ENCODE results near the gene PNKD. TPM values are rescaled to one million over a fixed set of nuclear protein-coding genes. Genes with fewer than 3 reads are reported as not detected.

The PNKD gene
- total and polyA plus RNA-seq, 10 of the 15 experiments (the other 5 are each of a cell fraction or from before 2014, with no cell fraction given) = 27.2 to 106 (median 61.3) TPM

DNA sequence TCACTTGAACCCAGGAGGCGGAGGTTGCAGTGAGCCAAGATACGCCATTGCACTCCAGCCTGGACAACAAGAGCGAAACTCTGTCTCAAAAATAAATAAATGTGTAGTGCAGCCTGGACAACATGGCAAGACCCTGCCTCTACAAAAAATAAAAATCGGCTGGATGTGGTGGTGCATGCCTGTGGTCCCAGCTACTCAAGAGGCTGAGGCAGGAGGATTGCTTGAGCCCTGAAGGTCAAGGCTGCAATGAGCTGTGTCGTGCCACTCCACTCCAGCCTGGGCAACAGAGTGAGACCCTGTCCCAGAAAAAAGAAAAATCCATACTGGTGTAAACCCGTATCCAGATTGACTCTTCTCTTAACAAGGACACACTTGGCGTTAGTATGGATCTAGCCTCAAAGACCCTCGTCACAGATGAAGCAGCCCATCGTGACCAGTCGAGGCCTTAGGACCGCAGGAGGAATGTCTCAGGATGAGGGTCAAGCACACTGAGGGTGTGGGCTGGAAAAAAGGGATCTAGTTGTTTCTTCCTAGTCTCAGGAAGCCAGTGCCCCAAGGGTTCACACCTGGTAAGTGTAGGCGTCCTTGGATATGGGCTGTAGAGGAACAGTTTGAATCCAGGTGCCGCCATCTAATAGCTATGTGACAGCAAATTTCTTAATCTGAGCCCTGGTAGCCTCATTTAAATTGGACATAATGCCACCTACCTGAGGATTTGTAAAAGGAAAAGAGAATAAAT, 13.5 kb upstream of the PNKD start:
- TF ChIP-seq ZNF207 (IDR thresholded peaks at IDR 0.05; ENCODE audit: borderline replicate concordance) (no peak), PML (IDR thresholded peaks at IDR 0.05; ENCODE audit: low read length) (0 out of 2 replicates have a peak, but pooled peaks have one; percentile 14)
- ChIA-PET CTCF (interaction anchor here (0.6 to 3.6 kb wide), 28 partner anchors 8 to 1445 kb away, joined by 3 to 25 read pairs (median 4); partner anchors contain the start of genes AAMP, ARPC2, CXCR1 and PNKD), RAD21 (ENCODE audit: unreplicated experiment) (interaction anchor here (0.6 to 2.0 kb wide), 10 partner anchors 13 to 99 kb away, joined by 3 to 14 read pairs (median 3); partner anchors contain the start of genes AAMP and PNKD), SMC1A (ENCODE audit: uncharacterized antibody, unreplicated experiment) (interaction anchor here (0.9 to 3.2 kb wide), 13 partner anchors 10 to 75 kb away, joined by 3 to 21 read pairs (median 4); partner anchors contain the start of gene ARPC2), POLR2A (interaction anchor here (0.6 to 2.5 kb wide), 6 partner anchors 11 to 71 kb away, joined by 3 to 19 read pairs (median 4); partner anchors contain the start of genes AAMP and PNKD)
- WGBS (ENCODE audit: insufficient coverage, insufficient replicate concordance, low lambda C conversion rate, missing lambda C conversion rate) = 69% methylated on average over 13 of the region's 13 CpGs
- no TSS peak for BruUV-seq (replicated peaks)
- in situ Hi-C loops (cut with MboI) = loop anchor here (5.0 kb wide), 1 partner anchor 69 kb away; no protein-coding TSS in a partner anchor
- peaks cover 19 to 33% of the 10 kb centered on the region in 2 experiments for H3K36me3 ChIP-seq (ENCODE audit: control insufficient read depth in 2 of 2, insufficient read depth in 2 of 2, low read length in 1 of 2)
- H3K4me2 ChIP-seq (ENCODE audit: control insufficient read depth, insufficient read depth) = no peak overlapping the region
- no peaks in the 10 kb centered on the region for H3K9me3 ChIP-seq (replicated peaks; ENCODE audit: control insufficient read depth, insufficient read depth, low read length)
- no peak overlapping the region for H3K9ac ChIP-seq (ENCODE audit: control insufficient read depth, insufficient read depth, low read length)
- H3K27me3 ChIP-seq (replicated peaks in 1 of 2; ENCODE audit: control insufficient read depth in 2 of 2, insufficient read depth in 2 of 2, low read length in 1 of 2) = no peaks in the 10 kb centered on the region
- peaks cover 28% of the 10 kb centered on the region for H3K4me1 ChIP-seq (ENCODE audit: control insufficient read depth, insufficient read depth, low read length)
- H4K20me1 ChIP-seq (ENCODE audit: control insufficient read depth, insufficient read depth) = no peaks in the 10 kb centered on the region
- intact Hi-C loops (cut with micrococcal nuclease; ENCODE audit: unreplicated experiment) = loop anchor here (1.0 to 5.0 kb wide), 2 partner anchors 70 to 89 kb away; partner anchors contain the start of gene CXCR1
- no peak overlapping the region for H3K4me3 ChIP-seq
- DNase-seq (ENCODE audit: low read depth, low spot score) (no peak), FAIRE-seq (no peak), ATAC-seq (peak; percentile 8)
- peak overlapping the region; percentile 31 for H3K27ac ChIP-seq (ENCODE audit: control insufficient read depth, insufficient read depth)
- no peak overlapping the region for H2AFZ ChIP-seq (ENCODE audit: control insufficient read depth, low read depth, low read length)
- H3K79me2 ChIP-seq (ENCODE audit: control insufficient read depth, insufficient read depth, low read length) = no peaks in the 10 kb centered on the region

DNA sequence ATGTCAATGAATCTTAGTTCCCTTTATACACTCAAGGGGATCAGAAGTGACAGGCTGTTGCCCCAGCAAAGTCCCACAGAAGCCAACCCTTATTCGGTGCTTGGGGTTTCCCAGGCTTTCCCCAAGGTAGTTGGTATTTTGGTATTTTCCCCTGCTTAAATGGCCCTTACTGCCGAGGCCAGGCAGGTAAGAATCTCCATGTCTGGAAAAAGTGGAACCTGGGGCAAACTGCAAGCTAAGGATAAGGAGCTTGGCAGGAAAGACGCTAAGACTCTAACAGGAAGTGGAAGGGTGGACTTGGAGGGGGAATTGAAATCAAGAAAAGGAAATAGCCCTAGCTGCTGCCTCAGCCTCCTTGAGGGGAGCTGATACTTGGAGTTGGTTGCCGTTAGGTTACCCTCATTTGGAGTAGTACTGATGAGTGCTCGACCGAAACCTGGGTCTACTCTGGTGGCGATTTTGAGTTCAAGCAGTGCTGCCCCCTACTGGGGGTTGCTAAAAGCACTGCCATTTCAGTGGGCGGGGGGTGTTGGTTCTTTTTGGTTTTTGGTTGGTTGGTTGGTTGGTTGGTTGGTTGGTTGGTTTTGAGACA, 12.8 kb upstream of the PNKD start:
- Histone ChIP-seq H3K4me1 (ENCODE audit: control insufficient read depth, insufficient read depth, low read length) (peaks cover 31% of the 10 kb centered on the region), H3K9me3 (replicated peaks; ENCODE audit: control insufficient read depth, insufficient read depth, low read length) (no peaks in the 10 kb centered on the region), H3K4me2 (ENCODE audit: control insufficient read depth, insufficient read depth) (peak overlapping the region; percentile 22; the same call in 1 of the 2 replicates), H3K27me3 (replicated peaks in 1 of 2; ENCODE audit: control insufficient read depth in 2 of 2, insufficient read depth in 2 of 2, low read length in 1 of 2) (no peaks in the 10 kb centered on the region), H4K20me1 (ENCODE audit: control insufficient read depth, insufficient read depth) (no peaks in the 10 kb centered on the region), H3K9ac (ENCODE audit: control insufficient read depth, insufficient read depth, low read length) (no peak overlapping the region), H2AFZ (ENCODE audit: control insufficient read depth, low read depth, low read length) (no peak overlapping the region; the same call in 1 of the 2 replicates), H3K79me2 (ENCODE audit: control insufficient read depth, insufficient read depth, low read length) (no peaks in the 10 kb centered on the region), H3K36me3 (ENCODE audit: control insufficient read depth in 2 of 2, insufficient read depth in 2 of 2, low read length in 1 of 2) (peaks cover 13 to 28% of the 10 kb centered on the region in 2 experiments), H3K27ac (ENCODE audit: control insufficient read depth, insufficient read depth) (peak overlapping the region; percentile 31), H3K4me3 (no peak overlapping the region)
- in situ Hi-C loops (cut with MboI) (loop anchor here (5.0 kb wide), 1 partner anchor 70 kb away; no protein-coding TSS in a partner anchor), intact Hi-C loops (cut with micrococcal nuclease; ENCODE audit: unreplicated experiment) (loop anchor here (1.0 to 5.0 kb wide), 2 partner anchors 71 to 90 kb away; partner anchors contain the start of gene CXCR1)
- ATAC-seq (peak; percentile 90), DNase-seq (ENCODE audit: low read depth, low spot score) (peak; percentile 56), FAIRE-seq (peak; percentile 97)
- POLR2A ChIA-PET = interaction anchor here (1.0 to 2.5 kb wide), 5 partner anchors 13 to 70 kb away, joined by 3 to 19 read pairs (median 5); partner anchors contain the start of genes AAMP and PNKD
- RAD21 ChIA-PET (ENCODE audit: unreplicated experiment) = interaction anchor here (0.6 to 2.0 kb wide), 10 partner anchors 13 to 98 kb away, joined by 3 to 14 read pairs (median 3); partner anchors contain the start of genes AAMP and PNKD
- SMC1A ChIA-PET (ENCODE audit: uncharacterized antibody, unreplicated experiment) = interaction anchor here (0.9 to 3.2 kb wide), 14 partner anchors 11 to 77 kb away, joined by 3 to 21 read pairs (median 4); partner anchors contain the start of gene ARPC2
- WGBS (ENCODE audit: insufficient coverage, insufficient replicate concordance, low lambda C conversion rate, missing lambda C conversion rate) = 4% methylated on average over 8 of the region's 8 CpGs
- no TSS peak for BruUV-seq (replicated peaks)
- CTCF ChIA-PET = interaction anchor here (0.6 to 3.6 kb wide), 29 partner anchors 9 to 1445 kb away, joined by 3 to 25 read pairs (median 4); partner anchors contain the start of genes AAMP, ARPC2, CXCR1 and PNKD
- TF ChIP-seq, protein P1, sequence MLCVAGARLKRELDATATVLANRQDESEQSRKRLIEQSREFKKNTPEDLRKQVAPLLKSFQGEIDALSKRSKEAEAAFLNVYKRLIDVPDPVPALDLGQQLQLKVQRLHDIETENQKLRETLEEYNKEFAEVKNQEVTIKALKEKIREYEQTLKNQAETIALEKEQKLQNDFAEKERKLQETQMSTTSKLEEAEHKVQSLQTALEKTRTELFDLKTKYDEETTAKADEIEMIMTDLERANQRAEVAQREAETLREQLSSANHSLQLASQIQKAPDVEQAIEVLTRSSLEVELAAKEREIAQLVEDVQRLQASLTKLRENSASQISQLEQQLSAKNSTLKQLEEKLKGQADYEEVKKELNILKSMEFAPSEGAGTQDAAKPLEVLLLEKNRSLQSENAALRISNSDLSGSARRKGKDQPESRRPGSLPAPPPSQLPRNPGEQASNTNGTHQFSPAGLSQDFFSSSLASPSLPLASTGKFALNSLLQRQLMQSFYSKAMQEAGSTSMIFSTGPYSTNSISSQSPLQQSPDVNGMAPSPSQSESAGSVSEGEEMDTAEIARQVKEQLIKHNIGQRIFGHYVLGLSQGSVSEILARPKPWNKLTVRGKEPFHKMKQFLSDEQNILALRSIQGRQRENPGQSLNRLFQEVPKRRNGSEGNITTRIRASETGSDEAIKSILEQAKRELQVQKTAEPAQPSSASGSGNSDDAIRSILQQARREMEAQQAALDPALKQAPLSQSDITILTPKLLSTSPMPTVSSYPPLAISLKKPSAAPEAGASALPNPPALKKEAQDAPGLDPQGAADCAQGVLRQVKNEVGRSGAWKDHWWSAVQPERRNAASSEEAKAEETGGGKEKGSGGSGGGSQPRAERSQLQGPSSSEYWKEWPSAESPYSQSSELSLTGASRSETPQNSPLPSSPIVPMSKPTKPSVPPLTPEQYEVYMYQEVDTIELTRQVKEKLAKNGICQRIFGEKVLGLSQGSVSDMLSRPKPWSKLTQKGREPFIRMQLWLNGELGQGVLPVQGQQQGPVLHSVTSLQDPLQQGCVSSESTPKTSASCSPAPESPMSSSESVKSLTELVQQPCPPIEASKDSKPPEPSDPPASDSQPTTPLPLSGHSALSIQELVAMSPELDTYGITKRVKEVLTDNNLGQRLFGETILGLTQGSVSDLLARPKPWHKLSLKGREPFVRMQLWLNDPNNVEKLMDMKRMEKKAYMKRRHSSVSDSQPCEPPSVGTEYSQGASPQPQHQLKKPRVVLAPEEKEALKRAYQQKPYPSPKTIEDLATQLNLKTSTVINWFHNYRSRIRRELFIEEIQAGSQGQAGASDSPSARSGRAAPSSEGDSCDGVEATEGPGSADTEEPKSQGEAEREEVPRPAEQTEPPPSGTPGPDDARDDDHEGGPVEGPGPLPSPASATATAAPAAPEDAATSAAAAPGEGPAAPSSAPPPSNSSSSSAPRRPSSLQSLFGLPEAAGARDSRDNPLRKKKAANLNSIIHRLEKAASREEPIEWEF (IDR thresholded peaks at IDR 0.05; ENCODE audit: insufficient replicate concordance, low read depth, low read length) = no peak
- TF ChIP-seq, protein P2, sequence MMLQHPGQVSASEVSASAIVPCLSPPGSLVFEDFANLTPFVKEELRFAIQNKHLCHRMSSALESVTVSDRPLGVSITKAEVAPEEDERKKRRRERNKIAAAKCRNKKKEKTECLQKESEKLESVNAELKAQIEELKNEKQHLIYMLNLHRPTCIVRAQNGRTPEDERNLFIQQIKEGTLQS (IDR thresholded peaks at IDR 0.05; ENCODE audit: borderline replicate concordance, extremely low read depth, low read depth, low read length) = no peak
- TF ChIP-seq, protein P3, sequence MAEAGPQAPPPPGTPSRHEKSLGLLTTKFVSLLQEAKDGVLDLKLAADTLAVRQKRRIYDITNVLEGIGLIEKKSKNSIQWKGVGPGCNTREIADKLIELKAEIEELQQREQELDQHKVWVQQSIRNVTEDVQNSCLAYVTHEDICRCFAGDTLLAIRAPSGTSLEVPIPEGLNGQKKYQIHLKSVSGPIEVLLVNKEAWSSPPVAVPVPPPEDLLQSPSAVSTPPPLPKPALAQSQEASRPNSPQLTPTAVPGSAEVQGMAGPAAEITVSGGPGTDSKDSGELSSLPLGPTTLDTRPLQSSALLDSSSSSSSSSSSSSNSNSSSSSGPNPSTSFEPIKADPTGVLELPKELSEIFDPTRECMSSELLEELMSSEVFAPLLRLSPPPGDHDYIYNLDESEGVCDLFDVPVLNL (IDR thresholded peaks at IDR 0.05; ENCODE audit: low read depth, low read length) = no peak
